ENCODE results near the gene IL34.

Gene IL34

GRCh38 chr16:70674221-70675014, 28.1 kb downstream of the IL34 start:
- no peak for TF ChIP-seq CTCF (conservative IDR thresholded peaks at IDR 0.05; ENCODE audit: control insufficient read depth, insufficient read depth, low read depth, low read length)
- DNase-seq (ENCODE audit: low read depth): no peak
- no peak overlapping the region for H3K4me3 ChIP-seq (ENCODE audit: control insufficient read depth, low read depth, low read length)

DNA sequence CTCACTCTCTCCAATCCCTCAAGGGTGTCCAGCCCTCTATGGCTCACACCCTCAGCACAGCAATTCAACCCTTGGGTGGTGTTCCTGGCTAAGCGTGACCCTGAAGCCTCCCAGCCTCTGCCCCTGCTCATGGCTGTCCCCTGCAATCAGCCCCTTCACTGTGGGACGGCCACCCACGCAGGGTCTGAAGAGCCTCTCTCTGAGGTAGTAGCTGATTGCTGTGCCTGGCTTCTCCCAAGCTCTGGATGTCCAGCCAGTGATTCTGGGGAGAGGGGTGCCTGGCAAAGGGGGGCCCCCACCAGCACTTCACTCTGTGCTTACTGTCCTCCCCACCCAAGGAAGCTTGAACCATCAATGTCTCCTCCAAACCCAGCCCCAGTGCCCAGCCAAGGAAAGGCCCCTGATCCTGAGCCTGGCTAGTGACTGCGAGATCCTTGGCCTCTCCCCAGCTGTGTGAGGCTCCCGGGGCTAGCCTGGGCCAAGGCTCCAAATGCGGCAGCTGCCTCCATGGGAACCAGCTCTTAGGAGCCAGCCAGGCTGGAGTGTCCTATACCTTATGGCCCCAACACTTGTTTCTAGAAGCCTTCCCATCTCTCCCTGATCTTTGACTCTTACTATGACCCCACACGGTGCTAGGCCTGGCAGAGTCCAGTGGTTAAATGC, 29.6 kb downstream of the IL34 start:
- no peak overlapping the region for H3K4me3 ChIP-seq (ENCODE audit: control insufficient read depth, low read depth, low read length)
- DNase-seq (ENCODE audit: low read depth): no peak
- TF ChIP-seq CTCF (conservative IDR thresholded peaks at IDR 0.05; ENCODE audit: control insufficient read depth, insufficient read depth, low read depth, low read length): no peak

DNA sequence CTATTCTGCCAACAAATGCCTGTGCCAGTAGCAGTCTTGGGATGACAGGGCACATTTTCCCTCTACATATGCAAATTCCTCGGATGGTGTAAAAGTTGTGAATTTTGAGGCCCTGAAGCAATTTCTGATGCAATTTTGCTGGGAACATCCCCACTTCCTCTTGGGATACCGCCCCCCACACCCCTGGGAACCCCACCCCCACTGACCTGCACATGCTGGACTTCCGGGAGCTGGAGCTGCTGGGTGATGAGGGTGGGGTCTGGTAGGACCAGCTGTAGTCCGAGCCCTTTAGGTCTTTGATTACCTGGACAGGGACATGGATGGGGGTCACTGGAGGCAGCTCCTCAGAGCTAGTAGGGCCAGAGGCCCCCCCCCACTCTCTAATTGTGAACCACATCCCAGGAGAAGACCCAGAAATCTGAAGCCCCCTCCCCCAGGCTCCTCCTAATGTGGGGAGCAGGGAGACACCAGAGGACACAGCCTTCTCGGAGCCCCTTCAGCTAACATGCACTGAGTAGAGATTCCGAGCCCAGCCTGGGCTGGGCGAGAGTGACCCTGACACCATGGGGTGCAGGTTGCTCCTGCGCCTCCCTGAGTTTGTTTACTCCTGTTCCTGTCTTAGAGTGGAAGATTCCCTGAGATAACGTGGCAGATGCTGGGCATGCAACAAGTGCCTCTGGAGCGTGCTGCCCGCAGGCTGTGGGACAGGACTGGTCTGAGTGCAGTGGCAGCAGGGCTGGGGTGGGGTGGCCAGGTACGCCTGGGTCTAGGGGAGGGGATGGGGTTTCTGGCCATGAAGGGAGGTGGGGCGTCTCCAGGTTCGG, 30.5 kb downstream of the IL34 start:
- no peak for TF ChIP-seq CTCF (conservative IDR thresholded peaks at IDR 0.05; ENCODE audit: control insufficient read depth, insufficient read depth, low read depth, low read length)
- no peak overlapping the region for H3K4me3 ChIP-seq (ENCODE audit: control insufficient read depth, low read depth, low read length)
- DNase-seq (ENCODE audit: low read depth): no peak

- H3K4me3 ChIP-seq (ENCODE audit: control insufficient read depth, low read depth, low read length): no peak overlapping the region
- no peak for TF ChIP-seq CTCF (conservative IDR thresholded peaks at IDR 0.05; ENCODE audit: control insufficient read depth, insufficient read depth, low read depth, low read length)
- no peak for DNase-seq (ENCODE audit: low read depth)
Observed at GRCh38 chr16:70677499-70678120, 31.3 kb downstream of the IL34 start.

- no peak overlapping the region for H3K4me3 ChIP-seq (ENCODE audit: control insufficient read depth, low read depth, low read length)
- TF ChIP-seq CTCF (conservative IDR thresholded peaks at IDR 0.05; ENCODE audit: control insufficient read depth, insufficient read depth, low read depth, low read length): no peak
- DNase-seq (ENCODE audit: low read depth): no peak
Observed at GRCh38 chr16:70678121-70678897, 31.9 kb downstream of the IL34 start.
